NT2/D1 (cell line): ENCODE results near the gene TBL1X.

Experiments used
- YY1 ChIP-seq: IDR thresholded peaks from 2 replicates; pipeline ENCODE4 v1.6.1; 2011; ENCODE audit not compliant: insufficient read length, insufficient read depth
- ZNF274 ChIP-seq: IDR thresholded peaks from 2 replicates; pipeline ENCODE4 v1.6.1; 2011; ENCODE audit warnings: mild to moderate bottlenecking, low read depth, low read length

DNA sequence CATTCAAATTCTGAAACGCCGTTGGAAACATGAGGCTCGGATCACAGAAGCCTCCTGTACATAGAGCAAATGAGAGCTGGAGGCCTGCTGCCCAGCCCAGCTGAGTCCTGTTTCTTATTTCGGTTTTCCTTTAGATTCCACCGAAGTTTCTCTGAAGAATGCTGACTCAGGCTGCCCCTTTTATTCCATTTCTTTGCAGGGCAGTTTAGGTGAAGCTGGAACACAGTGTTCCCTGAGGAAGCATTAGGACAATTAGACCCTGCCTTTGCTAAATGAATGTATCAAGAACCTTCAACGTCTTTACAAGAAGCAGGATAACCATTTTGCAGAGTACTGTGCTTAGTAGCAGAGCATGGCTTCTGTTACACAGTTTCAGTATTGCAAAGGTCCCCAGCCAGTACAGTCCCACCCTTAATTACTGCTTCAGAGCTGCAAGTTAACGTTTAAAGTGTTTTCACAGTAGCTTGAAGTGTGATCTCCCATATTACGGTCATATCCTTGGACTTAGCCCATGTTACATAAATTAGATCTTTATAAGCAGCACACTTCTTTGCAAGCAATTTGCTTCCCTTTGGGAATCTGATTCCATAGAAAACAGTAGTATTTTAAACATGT is 117.0 kb downstream of the TBL1X start:
- TF ChIP-seq YY1 (no peak), ZNF274 (no peak)
